Liver (tissue), 5 donors: ENCODE data around the gene KRT77. TPM values are rescaled to one million over a fixed set of nuclear protein-coding genes. Genes with fewer than 3 reads are reported as not detected.

ENCODE experiments used
- HNF4A ChIP-seq, 2 donors: conservative IDR thresholded peaks; 2 replicates each; pipeline ENCODE4 v1.6.1; 2016; ENCODE audit warnings: antibody characterized with exemption in 2 of 2, mild to moderate bottlenecking in 2 of 2
- polyA plus RNA-seq, 2 donors: library from polyadenylated mRNA; stranded (reverse) in 1 of 2; unstranded in 1 of 2; fragments of 200-250 nt in 1 of 2; fragments of >200 nt in 1 of 2; fragmentation: Nextera tagmentation in 1 of 2; extraction: Ambion mirVana in 1 of 2; gene quantifications; one replicate each; pipeline versions ENCODE4 v1.2.1 to v1.2.3, GENCODE V29; 2013 to 2015
- total RNA-seq, 2 donors: library from RNA; depleted of rRNA; stranded (reverse); fragments of >200 nt; gene quantifications; one replicate each; pipeline ENCODE4 v1.2.3, GENCODE V29; 2014
- TF ChIP-seq, protein P1 (sequence below): IDR thresholded peaks from 2 replicates; pipeline ENCODE4 v1.6.1; 2016; ENCODE audit warnings: antibody characterized with exemption
- donor health status: healthy.
- donor health status: healthy.
- donor health status: healthy.

The KRT77 gene
- total and polyA plus RNA-seq, 4 donors = not detected

DNA sequence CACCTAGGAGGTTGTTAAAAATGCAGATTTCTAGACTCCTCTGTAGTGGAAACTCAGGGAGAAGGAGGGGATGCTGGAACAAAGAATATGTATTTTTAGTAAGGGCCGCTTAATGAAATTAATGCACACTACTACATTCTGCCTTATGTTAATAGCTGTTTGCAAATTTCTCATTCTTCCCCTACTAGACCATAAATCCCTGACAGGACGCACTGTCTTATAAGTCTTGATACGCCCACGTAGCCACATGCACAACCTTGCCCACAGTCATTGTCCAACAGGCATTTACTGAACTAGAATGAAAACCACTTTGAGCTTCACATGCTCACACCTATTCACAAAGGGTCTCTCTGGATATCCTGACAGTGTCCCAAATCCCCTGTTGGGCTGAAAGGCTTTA lies 61.9 kb downstream of the KRT77 start (continued):
- TF ChIP-seq, protein P1, sequence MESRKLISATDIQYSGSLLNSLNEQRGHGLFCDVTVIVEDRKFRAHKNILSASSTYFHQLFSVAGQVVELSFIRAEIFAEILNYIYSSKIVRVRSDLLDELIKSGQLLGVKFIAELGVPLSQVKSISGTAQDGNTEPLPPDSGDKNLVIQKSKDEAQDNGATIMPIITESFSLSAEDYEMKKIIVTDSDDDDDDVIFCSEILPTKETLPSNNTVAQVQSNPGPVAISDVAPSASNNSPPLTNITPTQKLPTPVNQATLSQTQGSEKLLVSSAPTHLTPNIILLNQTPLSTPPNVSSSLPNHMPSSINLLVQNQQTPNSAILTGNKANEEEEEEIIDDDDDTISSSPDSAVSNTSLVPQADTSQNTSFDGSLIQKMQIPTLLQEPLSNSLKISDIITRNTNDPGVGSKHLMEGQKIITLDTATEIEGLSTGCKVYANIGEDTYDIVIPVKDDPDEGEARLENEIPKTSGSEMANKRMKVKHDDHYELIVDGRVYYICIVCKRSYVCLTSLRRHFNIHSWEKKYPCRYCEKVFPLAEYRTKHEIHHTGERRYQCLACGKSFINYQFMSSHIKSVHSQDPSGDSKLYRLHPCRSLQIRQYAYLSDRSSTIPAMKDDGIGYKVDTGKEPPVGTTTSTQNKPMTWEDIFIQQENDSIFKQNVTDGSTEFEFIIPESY = no peak
- TF ChIP-seq HNF4A (conservative IDR thresholded peaks at IDR 0.05) = no peak

Other genes with a start within 250 kb of the KRT77 start
- gene KRT6C, start 229.7 kb downstream of the KRT77 start, total RNA-seq = under 1 TPM in 1 of 2 donors, not detected in 1; 0.61 TPM
- gene KRT6C, start 229.7 kb downstream of the KRT77 start, polyA plus RNA-seq = not detected
- under 1 TPM in 1 of 2 donors, not detected in 1; 0.05 TPM for gene KRT6A, start 210.3 kb downstream of the KRT77 start, total RNA-seq
- under 1 TPM in 1 of 2 donors, not detected in 1; 0.02 TPM for gene KRT6A, start 210.3 kb downstream of the KRT77 start, polyA plus RNA-seq
- gene KRT5, start 183.1 kb downstream of the KRT77 start, total RNA-seq = not detected
- gene KRT5, start 183.1 kb downstream of the KRT77 start, polyA plus RNA-seq = under 1 TPM in 1 of 2 donors, not detected in 1; 0.08 TPM
- gene KRT71, start 150.4 kb downstream of the KRT77 start, total RNA-seq = not detected
- gene KRT71, start 150.4 kb downstream of the KRT77 start, polyA plus RNA-seq = not detected
- gene KRT74, start 129.7 kb downstream of the KRT77 start, total RNA-seq = not detected
- gene KRT74, start 129.7 kb downstream of the KRT77 start, polyA plus RNA-seq = not detected
- gene KRT72, start 102.1 kb downstream of the KRT77 start, total RNA-seq = not detected
- not detected for gene KRT72, start 102.1 kb downstream of the KRT77 start, polyA plus RNA-seq
- not detected for gene KRT73, start 85.0 kb downstream of the KRT77 start, total RNA-seq
- not detected for gene KRT73, start 85.0 kb downstream of the KRT77 start, polyA plus RNA-seq
- not detected for gene KRT2, start 51.3 kb downstream of the KRT77 start, total RNA-seq
- gene KRT2, start 51.3 kb downstream of the KRT77 start, polyA plus RNA-seq = not detected
- gene KRT1, start 23.1 kb downstream of the KRT77 start, total RNA-seq = 1 to 10 TPM in 1 of 2 donors, not detected in 1; 2.7 TPM
- under 1 TPM in 1 of 2 donors, not detected in 1; 0.14 TPM for gene KRT1, start 23.1 kb downstream of the KRT77 start, polyA plus RNA-seq
- gene KRT76, start 73.8 kb upstream of the KRT77 start, total RNA-seq = not detected
- not detected for gene KRT76, start 73.8 kb upstream of the KRT77 start, polyA plus RNA-seq
- not detected for gene KRT3, start 92.6 kb upstream of the KRT77 start, total RNA-seq
- gene KRT3, start 92.6 kb upstream of the KRT77 start, polyA plus RNA-seq = not detected
- gene KRT4, start 110.6 kb upstream of the KRT77 start, total RNA-seq = under 1 TPM in 1 of 2 donors, not detected in 1; 0.05 TPM
- gene KRT4, start 110.6 kb upstream of the KRT77 start, polyA plus RNA-seq = under 1 TPM in 1 of 2 donors, not detected in 1; 0.23 TPM
- not detected for gene KRT79, start 130.8 kb upstream of the KRT77 start, total RNA-seq
- not detected for gene KRT79, start 130.8 kb upstream of the KRT77 start, polyA plus RNA-seq
- not detected for gene KRT78, start 145.5 kb upstream of the KRT77 start, total RNA-seq
- under 1 TPM in 1 of 2 donors, not detected in 1; 0.06 TPM for gene KRT78, start 145.5 kb upstream of the KRT77 start, polyA plus RNA-seq
- 100 to 1,000 TPM; 128 to 171 TPM for gene KRT8, start 201.6 kb upstream of the KRT77 start, total RNA-seq
- gene KRT8, start 201.6 kb upstream of the KRT77 start, polyA plus RNA-seq = 100 to 1,000 TPM; 225 to 383 TPM
- 100 to 1,000 TPM in 1 of 2 donors, 10 to 100 TPM in 1; 90.3 to 278 TPM for gene KRT18, start 245.6 kb upstream of the KRT77 start, total RNA-seq
- 100 to 1,000 TPM; 239 to 358 TPM for gene KRT18, start 245.6 kb upstream of the KRT77 start, polyA plus RNA-seq